HepG2 (cell line): ENCODE data around the gene PHKG1. TPM values are rescaled to one million over a fixed set of nuclear protein-coding genes. Genes with fewer than 3 reads are reported as not detected.

ENCODE experiments used
- ATAC-seq: fragments of 200-7000 bp; cut with Tn5 transposase; 3 replicates; pipeline ENCODE4 v1.9.1; 2020; ENCODE audit warnings: mild to moderate bottlenecking, moderate library complexity
- BruUV-seq: library from RNA; stranded (reverse); fragments of 400-500 nt; replicated peaks from 2 replicates; lab custom pipeline; 2021; lab: Mats Ljungman, UMichigan
- CTCF ChIA-PET: fragments of 300-600 bp; formaldehyde crosslinking; extraction: SDS; loops from one replicate; lab custom pipeline; 2021; ENCODE audit warnings: low total read pairs, inconsistent platforms, low intra/inter-chr PET ratio; lab: Yijun Ruan, JAX
- POLR2A ChIA-PET: fragments of 350-600 bp; sonication (Branson Sonifier 250); formaldehyde crosslinking; loops from one replicate; lab custom pipeline; 2020; ENCODE audit warnings: antibody characterized with exemption, inconsistent platforms; lab: Yijun Ruan, JAX
- DNase-seq: peaks from one replicate; pipeline ENCODE4 v3.0.0-alpha.2; 2015; ENCODE audit warnings: low spot score
- FAIRE-seq: peaks from 3 replicates; lab custom pipeline; 2011; peaks lifted over from hg19 to GRCh38; lab: Jason Lieb, UNC
- H2AFZ ChIP-seq: one replicate; pipeline ENCODE4 v1.6.1; 2011; ENCODE audit warnings: low read length, inconsistent platforms
- H3K27ac ChIP-seq: fragments of 300-600 bp; 3 replicates; pipeline ENCODE4 v1.8.0; 2011; ENCODE audit warnings: mixed run types, mild to moderate bottlenecking, mixed read lengths, low read length, inconsistent platforms; ENCODE audit not compliant: insufficient read depth; ENCODE audit errors: extremely low read length
- H3K27me3 ChIP-seq, 2 experiments: fragments of 200-600 bp in 1 of 2; 2 replicates in 1 of 2; 3 replicates in 1 of 2; pipeline versions ENCODE4 v1.6.0 to v1.8.0; 2011; ENCODE audit warnings: low read length in 2 of 2, mild to moderate bottlenecking in 2 of 2, moderate library complexity in 2 of 2, inconsistent platforms in 1 of 2; ENCODE audit not compliant: insufficient read depth in 2 of 2, control insufficient read depth in 1 of 2
- H3K36me3 ChIP-seq, 2 experiments: fragments of 200-600 bp in 1 of 2; replicated peaks in 1 of 2; 2 replicates in 1 of 2; 3 replicates in 1 of 2; pipeline versions ENCODE4 v1.5.1 to v1.8.0; 2011; ENCODE audit warnings: low read length in 2 of 2, inconsistent platforms in 1 of 2; ENCODE audit not compliant: insufficient read depth in 2 of 2, control insufficient read depth in 1 of 2
- H3K4me1 ChIP-seq: 2 replicates; pipeline ENCODE4 v1.5.1; 2012; ENCODE audit warnings: low read length, inconsistent platforms; ENCODE audit not compliant: insufficient read depth
- H3K4me2 ChIP-seq: 2 replicates; pipeline ENCODE4 v1.6.0; 2011; ENCODE audit warnings: low read depth, low read length, inconsistent platforms
- H3K4me3 ChIP-seq, 3 experiments: fragments of 200-600 bp in 1 of 3; sonication (generic), shearing (Covaris generic) in 1 of 3; replicated peaks in 1 of 3; 2 replicates each; pipeline ENCODE4 v1.5.1; 2011 to 2016; ENCODE audit warnings: low read length in 3 of 3, inconsistent platforms in 2 of 3, low read depth in 2 of 3, mild to moderate bottlenecking in 2 of 3, control low read depth in 1 of 3, mixed read lengths in 1 of 3; ENCODE audit not compliant: insufficient read depth in 1 of 3
- H3K79me2 ChIP-seq: one replicate; pipeline ENCODE4 v1.6.1; 2011; ENCODE audit warnings: low read length, inconsistent platforms; ENCODE audit not compliant: insufficient read depth
- H3K9ac ChIP-seq: 2 replicates; pipeline ENCODE4 v1.6.0; 2011; ENCODE audit warnings: mild to moderate bottlenecking, low read depth, low read length, inconsistent platforms; ENCODE audit not compliant: insufficient read depth
- H3K9me3 ChIP-seq: 2 replicates; pipeline ENCODE4 v1.5.1; 2012; ENCODE audit warnings: mild to moderate bottlenecking, low read length
- H4K20me1 ChIP-seq: 2 replicates; pipeline ENCODE4 v1.6.0; 2011; ENCODE audit warnings: inconsistent platforms, mild to moderate bottlenecking, low read length, moderate library complexity; ENCODE audit not compliant: insufficient read depth
- AGO2 ChIP-seq: fragments of 200-400 bp; formaldehyde crosslinking; optimal IDR thresholded peaks from 2 replicates; pipeline ENCODE3; 2017; ENCODE audit warnings: mild to moderate bottlenecking, low read depth, low read length, moderate library complexity
- HES4 ChIP-seq: sonication (generic); formaldehyde crosslinking; IDR thresholded peaks from 2 replicates; pipeline ENCODE4 v1.9.0; 2021; ENCODE audit warnings: mild to moderate bottlenecking, missing genetic modification reagents, borderline replicate concordance
- ZHX1 ChIP-seq: sonication (generic); formaldehyde crosslinking; IDR thresholded peaks from 2 replicates; pipeline ENCODE4 v1.8.1; 2022; ENCODE audit warnings: low read depth, mild to moderate bottlenecking, missing genetic modification reagents
- ZNF431 ChIP-seq: sonication (generic); formaldehyde crosslinking; IDR thresholded peaks from 2 replicates; pipeline ENCODE4 v1.9.0; 2022; ENCODE audit warnings: missing genetic modification reagents, low read depth, mild to moderate bottlenecking, borderline replicate concordance
- WGBS: methylation state at CpG from one replicate; pipeline ENCODE4 v1.1.6; 2017; ENCODE audit warnings: low lambda C conversion rate; 5-methylcytosine and 5-hydroxymethylcytosine counted together
- in situ Hi-C: cut with HindIII; loops from 2 replicates; pipeline ENCODE4 v1.10.0; 2017; ENCODE audit warnings: low pct_unique_long_range_greater_than_20kb; ENCODE audit not compliant: extremely low pct_ligation_motif_present
- intact Hi-C: fragments of 100-400 bp; cut with micrococcal nuclease; formaldehyde crosslinking; loops from one replicate; pipeline ENCODE4 v1.10.0; 2022; ENCODE audit not compliant: unreplicated experiment
- polyA plus RNA-seq, 8 experiments: library from polyadenylated mRNA; depleted of rRNA in 3 of 8; stranded (reverse) in 7 of 8; unstranded in 1 of 8; fragments of >200 nt; fragmentation: Illumina TruSeq in 4 of 8; extraction: Trizol in 4 of 8; gene quantifications; 2 replicates each; pipeline versions ENCODE4 v1.2.1 to v1.2.3, GENCODE V29; 2011 to 2016; ENCODE audit warnings: low read depth in 4 of 8, missing spikeins in 1 of 8, mixed read lengths in 1 of 8; ENCODE audit not compliant: insufficient read depth in 1 of 8
- total RNA-seq, 5 experiments: library from RNA; depleted of rRNA; stranded (reverse); fragments of >200 nt; fragmentation: Illumina TruSeq; extraction: Trizol; gene quantifications; 2 replicates each; pipeline ENCODE4 v1.2.3, GENCODE V29; 2016; ENCODE audit warnings: low read depth in 1 of 5
- TF ChIP-seq, protein P1 (sequence below): sonication (generic); formaldehyde crosslinking; IDR thresholded peaks from 2 replicates; pipeline ENCODE4 v1.4.0; 2020; ENCODE audit warnings: missing genetic modification reagents

Gene PHKG1
- total and polyA plus RNA-seq, 2 of the 13 experiments (the other 11 are each of a cell fraction or from before 2014, with no cell fraction given): 0.44 to 0.71 TPM

DNA sequence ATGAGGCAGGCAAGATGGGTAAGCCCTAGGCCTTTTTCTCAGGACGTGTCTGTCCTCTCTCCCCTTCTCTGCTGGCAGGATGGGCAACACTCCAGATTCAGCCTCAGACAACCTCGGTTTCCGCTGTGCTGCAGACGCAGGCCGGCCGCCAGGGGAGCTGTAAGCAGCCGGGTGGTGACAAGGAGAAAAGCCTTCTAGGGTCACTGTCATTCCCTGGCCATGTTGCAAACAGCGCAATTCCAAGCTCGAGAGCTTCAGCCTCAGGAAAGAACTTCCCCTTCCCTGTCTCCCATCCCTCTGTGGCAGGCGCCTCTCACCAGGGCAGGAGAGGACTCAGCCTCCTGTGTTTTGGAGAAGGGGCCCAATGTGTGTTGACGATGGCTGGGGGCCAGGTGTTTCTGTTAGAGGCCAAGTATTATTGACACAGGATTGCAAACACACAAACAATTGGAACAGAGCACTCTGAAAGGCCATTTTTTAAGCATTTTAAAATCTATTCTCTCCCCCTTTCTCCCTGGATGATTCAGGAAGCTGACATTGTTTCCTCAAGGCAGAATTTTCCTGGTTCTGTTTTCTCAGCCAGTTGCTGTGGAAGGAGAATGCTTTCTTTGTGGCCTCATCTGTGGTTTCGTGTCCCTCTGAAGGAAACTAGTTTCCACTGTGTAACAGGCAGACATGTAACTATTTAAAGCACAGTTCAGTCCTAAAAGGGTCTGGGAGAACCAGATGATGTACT is 13.1 kb downstream of the PHKG1 start (continued):
- no peak for TF ChIP-seq ZHX1 (CRISPR knock-in tag)
- TF ChIP-seq ZNF431 (CRISPR knock-in tag): no peak

- Histone ChIP-seq H3K27ac (no peak overlapping the region), H4K20me1 (no peaks in the 10 kb centered on the region), H3K4me2 (no peak overlapping the region), H3K27me3 (no peaks in the 10 kb centered on the region), H2AFZ (no peak overlapping the region), H3K9me3 (no peaks in the 10 kb centered on the region), H3K4me3 (no peak overlapping the region), H3K4me1 (peaks cover 29% of the 10 kb centered on the region)
- no CpG with 5 or more reads among the region's 16 CpGs for WGBS
- ChIA-PET CTCF (no interaction called here), POLR2A (no interaction called here)
- BruUV-seq: no TSS peak
- no peak for ATAC-seq
- no peak for DNase-seq
- in situ Hi-C loops: loop anchor here (10.0 to 25.0 kb wide), 2 partner anchors 316 to 433 kb away; no protein-coding TSS in a partner anchor
- TF ChIP-seq HES4 (CRISPR knock-in tag) (no peak), AGO2 (peak; percentile 41)
- TF ChIP-seq, protein P1, sequence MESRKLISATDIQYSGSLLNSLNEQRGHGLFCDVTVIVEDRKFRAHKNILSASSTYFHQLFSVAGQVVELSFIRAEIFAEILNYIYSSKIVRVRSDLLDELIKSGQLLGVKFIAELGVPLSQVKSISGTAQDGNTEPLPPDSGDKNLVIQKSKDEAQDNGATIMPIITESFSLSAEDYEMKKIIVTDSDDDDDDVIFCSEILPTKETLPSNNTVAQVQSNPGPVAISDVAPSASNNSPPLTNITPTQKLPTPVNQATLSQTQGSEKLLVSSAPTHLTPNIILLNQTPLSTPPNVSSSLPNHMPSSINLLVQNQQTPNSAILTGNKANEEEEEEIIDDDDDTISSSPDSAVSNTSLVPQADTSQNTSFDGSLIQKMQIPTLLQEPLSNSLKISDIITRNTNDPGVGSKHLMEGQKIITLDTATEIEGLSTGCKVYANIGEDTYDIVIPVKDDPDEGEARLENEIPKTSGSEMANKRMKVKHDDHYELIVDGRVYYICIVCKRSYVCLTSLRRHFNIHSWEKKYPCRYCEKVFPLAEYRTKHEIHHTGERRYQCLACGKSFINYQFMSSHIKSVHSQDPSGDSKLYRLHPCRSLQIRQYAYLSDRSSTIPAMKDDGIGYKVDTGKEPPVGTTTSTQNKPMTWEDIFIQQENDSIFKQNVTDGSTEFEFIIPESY (CRISPR knock-in tag): peak; percentile 86
- TF ChIP-seq, all 625 proteins: peak for 2
- no peak for FAIRE-seq
- H3K9ac ChIP-seq: no peak overlapping the region
- no peaks in the 10 kb centered on the region for H3K79me2 ChIP-seq
- intact Hi-C loops: loop anchor here (10.0 kb wide), 1 partner anchor 333 kb away; no protein-coding TSS in a partner anchor
- H3K36me3 ChIP-seq: peaks cover 2 to 3% of the 10 kb centered on the region in 2 experiments; a peak in 3 of 5 replicates
These were observed 14.6 kb downstream of the PHKG1 start for GRCh38 chr7:56078196-56078595.
